NT2/D1 (cell line): ENCODE data around the gene CP.

Source experiments
- SUZ12 ChIP-seq: IDR thresholded peaks from 2 replicates; pipeline ENCODE4 v1.6.1; 2011; ENCODE audit not compliant: insufficient read length, insufficient read depth; ENCODE audit errors: extremely low read depth
- YY1 ChIP-seq: IDR thresholded peaks from 2 replicates; pipeline ENCODE4 v1.6.1; 2011; ENCODE audit not compliant: insufficient read length, insufficient read depth

- TF ChIP-seq SUZ12, result no peak
- TF ChIP-seq YY1, result no peak
Measured at GRCh38 chr3:149217347-149217746, 4.3 kb downstream of the CP start.
